Keratinocyte (primary cell): ENCODE data around the gene SOCS4. TPM values are rescaled to one million over a fixed set of nuclear protein-coding genes. Genes with fewer than 3 reads are reported as not detected.
A peak's percentile ranks its signal among the peaks of the same experiment; 100 is the strongest.

Experiments used
- DNase-seq: peaks from one replicate; pipeline ENCODE4 v3.0.0-alpha.2; 2011; ENCODE audit warnings: low read depth, missing footprints, low spot score
- FAIRE-seq: peaks from 2 replicates; lab custom pipeline; 2011; peaks lifted over from hg19 to GRCh38; lab: Jason Lieb, UNC
- H2AFZ ChIP-seq: 2 replicates; pipeline ENCODE4 v1.6.0; 2012; ENCODE audit warnings: low read length, control low read depth, inconsistent platforms; ENCODE audit not compliant: control insufficient read depth
- H3K27ac ChIP-seq: 2 replicates; pipeline ENCODE4 v1.5.1; 2011; ENCODE audit warnings: low read length; ENCODE audit not compliant: control insufficient read depth, insufficient read depth
- H3K27me3 ChIP-seq: 3 replicates; pipeline ENCODE4 v1.6.0; 2011; ENCODE audit warnings: low read length; ENCODE audit not compliant: control insufficient read depth, insufficient read depth; ENCODE audit errors: extremely low read depth
- H3K36me3 ChIP-seq, 2 experiments: 2 replicates in 1 of 2; 3 replicates in 1 of 2; pipeline ENCODE4 v1.5.1; 2011; ENCODE audit warnings: low read length in 2 of 2, mild to moderate bottlenecking in 1 of 2; ENCODE audit not compliant: control insufficient read depth in 2 of 2, insufficient read depth in 2 of 2; ENCODE audit errors: extremely low read depth in 1 of 2
- H3K4me1 ChIP-seq: 3 replicates; pipeline ENCODE4 v1.5.1; 2011; ENCODE audit warnings: low read length; ENCODE audit not compliant: control insufficient read depth, insufficient read depth; ENCODE audit errors: extremely low read depth
- H3K4me2 ChIP-seq: 3 replicates; pipeline ENCODE4 v1.6.0; 2011; ENCODE audit warnings: low read depth, low read length; ENCODE audit not compliant: control insufficient read depth, insufficient read depth; ENCODE audit errors: extremely low read depth
- H3K4me3 ChIP-seq, 3 experiments: fragments of 200-600 bp in 1 of 3; sonication (generic) in 1 of 3; 2 replicates in 2 of 3; 3 replicates in 1 of 3; pipeline ENCODE4 v1.5.1; 2011 to 2016; ENCODE audit warnings: low read length in 3 of 3, mild to moderate bottlenecking in 3 of 3, control low read depth in 2 of 3, inconsistent platforms in 1 of 3, low read depth in 1 of 3, mixed read lengths in 1 of 3, mixed run types in 1 of 3, moderate library complexity in 1 of 3; ENCODE audit not compliant: control insufficient read depth in 2 of 3, insufficient read depth in 2 of 3; ENCODE audit errors: extremely low read depth in 1 of 3
- H3K79me2 ChIP-seq: 2 replicates; pipeline ENCODE4 v1.6.0; 2012; ENCODE audit warnings: low read length; ENCODE audit not compliant: control insufficient read depth, insufficient read depth
- H3K9ac ChIP-seq: 3 replicates; pipeline ENCODE4 v1.6.0; 2011; ENCODE audit warnings: low read length; ENCODE audit not compliant: control insufficient read depth, insufficient read depth; ENCODE audit errors: extremely low read depth
- H3K9me1 ChIP-seq: 3 replicates; pipeline ENCODE4 v1.6.0; 2011; ENCODE audit warnings: low read length; ENCODE audit not compliant: control insufficient read depth, insufficient read depth; ENCODE audit errors: extremely low read depth
- H3K9me3 ChIP-seq: 2 replicates; pipeline ENCODE4 v1.5.1; 2012; ENCODE audit warnings: low read depth, low read length; ENCODE audit not compliant: control insufficient read depth
- H4K20me1 ChIP-seq: 3 replicates; pipeline ENCODE4 v1.6.0; 2011; ENCODE audit warnings: low read length; ENCODE audit not compliant: control insufficient read depth, insufficient read depth; ENCODE audit errors: extremely low read depth
- EZH2 ChIP-seq: IDR thresholded peaks from one replicate; pipeline ENCODE4 v1.6.1; 2012; ENCODE audit warnings: inconsistent platforms, mild to moderate bottlenecking, low read length, moderate library complexity
- dilution Hi-C: fragments of 300-500 bp; cut with MboI; formaldehyde crosslinking; loops from one replicate; pipeline ENCODE4 v1.7.0; 2020; ENCODE audit warnings: low sequenced_read_pairs; ENCODE audit not compliant: extremely low pct_ligation_motif_present
- polyA plus RNA-seq, 5 experiments: library from polyadenylated mRNA; depleted of rRNA in 3 of 5; stranded (reverse) in 3 of 5; stranded (forward) in 1 of 5; unstranded in 1 of 5; fragments of >200 nt; gene quantifications; 1 replicate in 1 of 5; 2 replicates in 3 of 5; 3 replicates in 1 of 5; pipeline versions ENCODE4 v1.2.1 to v1.2.3, GENCODE V29; 2011 to 2012; ENCODE audit warnings: missing spikeins in 2 of 5, low read depth in 1 of 5, low replicate concordance in 1 of 5
- TF ChIP-seq, protein P1 (sequence below), 3 experiments: IDR thresholded peaks in 1 of 3; conservative IDR thresholded peaks in 1 of 3; optimal IDR thresholded peaks in 1 of 3; 2 replicates in 2 of 3; 3 replicates in 1 of 3; pipeline versions ENCODE3 to v1.5.1; 2011; ENCODE audit warnings: low read length in 3 of 3, mild to moderate bottlenecking in 3 of 3, moderate library complexity in 2 of 3, control low read depth in 1 of 3, inconsistent platforms in 1 of 3; ENCODE audit not compliant: insufficient read depth in 2 of 3; ENCODE audit errors: extremely low read depth in 1 of 3

SOCS4 gene
- polyA plus RNA-seq, 1 donor (not counting 4 experiments of a cell fraction or from before 2014, with no cell fraction given), result 14.1 TPM

DNA sequence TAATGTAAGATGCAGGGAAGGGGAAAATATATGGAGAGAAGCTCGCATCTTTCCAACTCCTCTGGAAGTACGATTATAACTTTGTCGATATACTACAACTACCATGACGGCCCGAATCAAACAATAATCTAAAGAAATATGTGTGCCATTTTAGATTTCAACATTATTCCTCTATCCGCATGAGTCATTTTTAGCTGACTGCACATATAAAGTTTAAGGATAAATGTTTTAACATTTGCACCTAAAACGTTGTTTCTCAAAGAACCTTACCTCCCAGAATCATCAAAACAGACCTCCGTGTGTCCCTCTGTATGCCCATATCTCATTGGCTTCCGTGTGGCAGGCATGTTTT, 619 bp upstream of the SOCS4 start:
- Histone ChIP-seq H3K4me3 (peak overlapping the region; percentile 81 to 98 (median 86)), H3K27ac (peak overlapping the region; percentile 96), H2AFZ (peak overlapping the region; percentile 99), H3K4me2 (peak overlapping the region; percentile 97), H4K20me1 (no peaks in the 10 kb centered on the region), H3K79me2 (peaks cover 68% of the 10 kb centered on the region), H3K9me1 (peaks cover 2% of the 10 kb centered on the region), H3K4me1 (peaks cover 19% of the 10 kb centered on the region), H3K9me3 (no peaks in the 10 kb centered on the region), H3K27me3 (no peaks in the 10 kb centered on the region), H3K9ac (peak overlapping the region; percentile 96), H3K36me3 (no peaks in the 10 kb centered on the region)
- dilution Hi-C loops, result no loop called here
- no peak for FAIRE-seq
- no peak for DNase-seq
- TF ChIP-seq, protein P1, sequence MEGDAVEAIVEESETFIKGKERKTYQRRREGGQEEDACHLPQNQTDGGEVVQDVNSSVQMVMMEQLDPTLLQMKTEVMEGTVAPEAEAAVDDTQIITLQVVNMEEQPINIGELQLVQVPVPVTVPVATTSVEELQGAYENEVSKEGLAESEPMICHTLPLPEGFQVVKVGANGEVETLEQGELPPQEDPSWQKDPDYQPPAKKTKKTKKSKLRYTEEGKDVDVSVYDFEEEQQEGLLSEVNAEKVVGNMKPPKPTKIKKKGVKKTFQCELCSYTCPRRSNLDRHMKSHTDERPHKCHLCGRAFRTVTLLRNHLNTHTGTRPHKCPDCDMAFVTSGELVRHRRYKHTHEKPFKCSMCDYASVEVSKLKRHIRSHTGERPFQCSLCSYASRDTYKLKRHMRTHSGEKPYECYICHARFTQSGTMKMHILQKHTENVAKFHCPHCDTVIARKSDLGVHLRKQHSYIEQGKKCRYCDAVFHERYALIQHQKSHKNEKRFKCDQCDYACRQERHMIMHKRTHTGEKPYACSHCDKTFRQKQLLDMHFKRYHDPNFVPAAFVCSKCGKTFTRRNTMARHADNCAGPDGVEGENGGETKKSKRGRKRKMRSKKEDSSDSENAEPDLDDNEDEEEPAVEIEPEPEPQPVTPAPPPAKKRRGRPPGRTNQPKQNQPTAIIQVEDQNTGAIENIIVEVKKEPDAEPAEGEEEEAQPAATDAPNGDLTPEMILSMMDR (optimal IDR thresholded peaks at IDR 0.05 in 1 of 3, IDR thresholded peaks at IDR 0.05 in 1 of 3, conservative IDR thresholded peaks at IDR 0.05 in 1 of 3; ENCODE audit: extremely low read depth in 1 of 3, insufficient read depth in 2 of 3, low read length in 3 of 3), result no peak
- no peak for TF ChIP-seq EZH2

DNA sequence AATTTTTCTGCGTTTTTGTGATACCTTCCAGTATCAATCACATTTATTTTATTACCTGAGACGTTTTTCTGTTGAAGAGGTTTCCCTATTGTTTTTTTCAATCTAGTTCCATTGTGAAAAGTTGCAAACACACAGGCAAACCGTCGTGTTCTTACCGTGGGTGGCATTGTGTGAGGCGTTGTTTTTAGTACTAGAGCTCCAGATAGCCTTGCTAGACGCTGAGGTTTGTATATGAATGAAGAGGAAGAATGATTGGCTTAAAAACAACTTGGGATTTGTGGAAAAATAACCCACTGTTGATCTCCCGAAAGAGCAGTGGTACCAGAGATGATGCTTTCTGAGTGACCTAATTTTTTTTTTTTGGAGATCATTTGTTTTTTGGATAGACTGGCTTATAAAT, 1.0 kb downstream of the SOCS4 start:
- peaks cover 19% of the 10 kb centered on the region for H3K4me1 ChIP-seq
- peak overlapping the region; percentile 81 to 98 (median 86) for H3K4me3 ChIP-seq
- H3K4me2 ChIP-seq, result peak overlapping the region; percentile 87
- H4K20me1 ChIP-seq, result no peaks in the 10 kb centered on the region
- no peaks in the 10 kb centered on the region for H3K27me3 ChIP-seq
- H2AFZ ChIP-seq, result no peak overlapping the region
- dilution Hi-C loops, result no loop called here
- TF ChIP-seq, protein P1 (optimal IDR thresholded peaks at IDR 0.05 in 1 of 3, IDR thresholded peaks at IDR 0.05 in 1 of 3, conservative IDR thresholded peaks at IDR 0.05 in 1 of 3; ENCODE audit: extremely low read depth in 1 of 3, insufficient read depth in 2 of 3, low read length in 3 of 3), result no peak
- no peak for TF ChIP-seq EZH2
- H3K9ac ChIP-seq, result peak overlapping the region; percentile 96
- FAIRE-seq (peak; percentile 52), DNase-seq (no peak)
- peaks cover 2% of the 10 kb centered on the region for H3K9me1 ChIP-seq
- H3K9me3 ChIP-seq, result no peaks in the 10 kb centered on the region
- peak overlapping the region; percentile 96 for H3K27ac ChIP-seq
- peaks cover 0 to 1% of the 10 kb centered on the region in 2 experiments for H3K36me3 ChIP-seq
- H3K79me2 ChIP-seq, result peaks cover 79% of the 10 kb centered on the region
